Stimulated activated CD4-positive, alpha-beta T cell treated with anti-CD3 and anti-CD28 coated beads, Interleukin-2, amount 100 ng/mL, for 24 hours (primary cell): Measurements from ENCODE around the gene CNFN.

Experiments
- DNase-seq, 2 donors: peaks; one replicate each; pipeline ENCODE4 v3.0.0-alpha.2; 2020

The CNFN gene

DNA sequence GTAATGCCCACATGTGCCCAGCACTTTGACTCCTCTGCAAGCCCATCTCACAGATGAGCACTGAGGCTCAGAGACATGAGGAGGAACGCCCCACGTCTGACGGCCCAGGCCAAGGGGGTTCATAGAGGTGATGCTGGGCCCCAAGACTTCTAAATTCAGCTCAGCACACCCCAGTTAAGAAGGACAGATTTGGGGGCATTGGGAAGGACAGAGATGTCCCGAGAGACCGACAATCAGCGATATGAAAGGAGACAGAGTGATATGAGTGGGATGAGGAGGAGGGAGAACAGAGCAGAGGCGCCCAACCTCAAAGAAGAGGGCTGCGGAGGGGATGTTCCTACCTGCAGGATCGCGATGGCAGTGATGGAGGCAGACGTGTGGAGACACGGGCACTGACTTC, at the start of gene CNFN:
CNFN (minus strand) TSS at position 399 of the 400 bp plus-strand sequence. CDS start 1,260 bp downstream, outside the sequence.
- no peak for DNase-seq

DNA sequence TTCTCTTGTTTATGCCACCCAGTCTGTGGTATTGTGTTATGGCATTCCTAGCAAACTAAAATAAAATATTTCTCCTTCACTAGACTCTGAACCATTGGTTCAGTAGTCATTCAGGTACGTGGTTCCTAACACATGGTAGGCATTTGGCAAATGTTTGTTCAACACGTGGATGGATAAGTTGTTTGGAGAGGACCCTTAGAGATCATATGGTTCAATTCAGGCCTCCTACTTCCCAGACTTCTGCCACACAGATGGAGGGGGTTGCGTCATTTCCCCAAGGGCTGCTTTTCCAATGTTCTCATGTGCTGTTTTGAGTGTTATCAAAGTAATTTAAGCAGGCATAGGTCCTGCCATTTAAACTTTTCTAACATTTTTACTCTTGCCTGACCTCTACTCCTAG, 45.9 kb upstream of the CNFN start:
- no peak for DNase-seq

GRCh38 chr19:42435316-42435715, 45.2 kb upstream of the CNFN start:
- no peak for DNase-seq

- peak; percentile 70 to 74 for DNase-seq
Measured at GRCh38 chr19:42433503-42434260, 43.6 kb upstream of the CNFN start.

DNA sequence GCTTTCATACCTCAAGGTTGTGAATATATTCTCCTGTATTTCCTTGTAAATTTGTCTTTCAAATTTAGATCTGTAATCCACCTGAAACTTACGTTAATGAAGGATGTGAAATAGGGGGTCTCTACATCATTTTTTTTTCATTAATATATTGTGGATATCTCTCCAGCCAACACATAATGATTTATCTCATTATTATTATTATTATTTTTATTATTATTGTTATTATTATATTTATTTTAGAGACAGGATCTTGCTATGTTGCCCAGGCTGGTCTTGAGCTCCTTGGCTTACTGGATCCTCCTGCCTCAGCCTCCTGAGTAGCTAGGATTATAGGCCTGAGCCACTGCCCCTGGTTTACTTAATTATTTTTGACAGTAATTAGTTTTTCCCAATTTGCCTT, 41.4 kb upstream of the CNFN start:
- no peak for DNase-seq

DNA sequence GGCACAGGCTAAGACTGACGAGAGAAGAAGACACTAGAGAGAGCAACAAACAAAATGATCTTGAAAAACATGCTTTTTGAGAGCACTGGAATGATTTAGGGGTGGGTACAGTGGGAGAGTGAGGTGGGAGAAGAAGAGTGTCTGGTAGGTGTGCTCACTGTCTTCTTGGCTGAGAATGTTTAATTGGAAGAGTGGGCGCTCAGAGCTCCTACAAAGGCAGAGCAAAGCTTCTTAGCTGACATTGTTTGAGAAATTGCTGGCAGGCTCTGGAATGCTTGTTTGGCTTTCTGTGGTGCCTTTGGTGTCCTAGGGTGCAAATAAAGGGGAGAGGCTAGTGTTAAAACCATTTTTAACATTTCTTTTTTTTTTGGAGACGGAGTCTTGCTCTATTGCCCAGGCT, 38.6 kb upstream of the CNFN start:
- DNase-seq: no peak

DNA sequence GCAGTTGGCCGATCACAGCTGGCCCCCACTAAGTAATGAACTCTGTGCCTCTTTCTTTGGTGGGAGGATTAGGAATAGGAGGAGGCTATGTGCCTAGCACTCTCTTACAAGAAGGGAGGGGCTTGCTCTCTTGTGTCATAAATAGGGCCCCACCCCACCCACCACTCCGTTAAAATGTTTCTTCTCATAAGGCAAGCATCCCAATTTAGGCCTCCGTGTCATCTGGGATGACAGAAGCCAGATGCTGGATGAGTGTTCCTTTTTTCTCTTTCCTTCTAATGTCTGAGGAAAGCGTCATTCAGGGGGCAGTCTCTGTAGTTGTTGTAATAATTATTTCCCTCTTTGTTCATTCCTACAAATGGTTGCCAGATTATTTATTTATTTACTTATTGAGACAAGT, 37.2 kb upstream of the CNFN start, which contains the start of gene LIPE:
LIPE (minus strand) TSS at position 76 of the 400 bp plus-strand sequence. CDS start 239 bp downstream, outside the sequence.
- DNase-seq: no peak

DNA sequence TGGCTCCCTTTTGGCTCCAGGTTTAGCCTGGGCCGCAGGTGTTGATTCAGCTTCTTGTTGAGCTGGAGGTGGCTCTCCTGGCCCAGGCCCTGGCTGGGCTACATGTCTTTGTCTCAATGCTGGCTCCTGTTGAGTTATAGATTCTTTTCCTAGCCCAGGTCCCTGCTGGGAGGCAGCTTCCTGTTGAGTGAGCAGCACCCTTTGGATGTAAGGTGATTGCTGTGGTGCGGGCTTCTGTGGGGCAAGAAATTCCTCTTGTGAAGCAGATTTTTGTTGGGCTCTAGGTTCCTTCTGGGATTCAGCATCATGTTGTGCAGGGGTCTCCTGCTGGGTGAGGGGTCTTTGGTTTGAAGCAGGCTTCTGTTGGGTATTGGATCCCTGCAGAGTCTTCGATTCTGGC, 36.5 kb upstream of the CNFN start:
- DNase-seq: no peak

DNA sequence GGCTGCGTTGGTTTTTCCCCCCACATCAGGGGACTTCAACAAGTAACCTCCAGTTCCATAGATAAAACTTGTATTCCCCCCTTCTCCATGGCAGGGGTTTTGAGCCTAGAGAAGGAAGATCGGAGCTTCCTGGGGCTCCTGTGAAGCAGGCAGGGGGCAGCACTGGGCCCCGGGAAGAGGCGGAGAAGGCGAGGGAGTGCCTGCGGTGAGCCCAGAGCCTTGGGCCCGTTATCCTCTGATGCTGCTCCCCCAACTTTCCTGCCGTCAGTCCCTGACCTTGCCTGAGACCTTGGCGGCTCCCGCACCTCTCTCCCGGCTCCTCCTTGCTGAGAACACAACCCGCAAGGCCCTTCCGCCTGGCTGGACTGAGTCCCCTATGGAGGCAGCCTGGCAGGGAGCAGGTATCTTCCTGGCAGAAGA, 34.6 kb upstream of the CNFN start:
- no peak for DNase-seq

DNA sequence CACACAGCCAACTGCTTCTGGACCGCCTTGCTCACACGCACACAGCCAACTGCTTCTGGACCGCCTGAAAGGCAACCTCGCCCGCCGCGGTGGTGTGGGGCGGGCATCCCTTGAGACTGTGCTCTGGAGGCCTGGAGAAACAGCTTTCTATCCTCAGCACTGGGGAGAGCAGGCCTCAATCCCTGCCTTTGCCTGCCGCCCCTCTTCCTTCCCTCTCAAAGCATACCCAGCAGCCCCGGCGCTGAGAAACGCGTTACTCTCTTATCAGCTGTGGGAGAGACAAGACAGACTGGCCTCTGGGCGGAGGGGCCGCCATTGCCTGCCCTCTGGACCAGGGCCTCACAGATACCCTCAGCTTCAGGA, 34.2 kb upstream of the CNFN start:
- no peak for DNase-seq

DNA sequence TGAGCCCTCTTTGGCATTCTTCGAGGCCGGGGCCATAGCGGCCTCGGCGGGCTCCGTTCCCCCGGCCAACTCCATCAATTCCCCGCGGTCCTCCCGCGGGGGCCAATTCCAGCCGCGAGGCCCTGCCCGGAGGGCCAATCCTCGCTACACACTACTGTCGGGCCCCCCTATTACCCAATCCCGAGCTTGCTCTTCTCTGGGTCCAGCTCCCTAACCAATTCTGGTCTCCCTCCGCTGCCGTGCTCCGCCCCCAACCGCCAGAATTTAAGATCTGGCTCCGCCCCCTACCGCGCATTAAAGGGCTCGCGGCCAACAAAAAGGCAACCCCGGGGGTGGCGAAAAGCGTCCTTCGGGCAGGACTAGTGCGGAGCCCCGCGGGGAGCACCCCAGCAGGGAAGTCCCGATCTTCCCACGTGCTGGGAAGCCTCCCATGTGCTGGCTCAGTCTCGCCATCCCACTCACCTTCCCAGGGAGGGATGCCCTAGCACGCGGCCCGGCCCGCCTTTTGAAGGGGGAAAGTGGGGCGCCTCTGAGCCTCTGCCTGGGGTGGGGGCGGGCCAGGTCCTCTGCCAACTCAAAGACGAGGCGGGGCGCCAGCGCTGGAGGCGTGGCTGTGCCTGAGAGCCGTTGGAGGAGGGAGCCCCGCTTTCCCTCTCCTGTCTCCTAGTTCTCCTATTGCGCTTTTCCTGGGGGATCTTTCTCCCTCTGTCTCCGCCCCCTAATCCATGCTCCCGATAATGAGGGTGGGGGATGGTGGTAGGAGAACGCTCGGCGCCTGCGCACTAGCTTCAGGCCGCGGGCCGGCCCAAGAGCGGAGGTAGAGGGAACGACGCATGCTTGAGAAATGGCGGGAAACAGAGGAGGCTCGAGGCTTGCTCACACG, 33.6 kb upstream of the CNFN start:
- DNase-seq: peak; percentile 94 to 95

DNA sequence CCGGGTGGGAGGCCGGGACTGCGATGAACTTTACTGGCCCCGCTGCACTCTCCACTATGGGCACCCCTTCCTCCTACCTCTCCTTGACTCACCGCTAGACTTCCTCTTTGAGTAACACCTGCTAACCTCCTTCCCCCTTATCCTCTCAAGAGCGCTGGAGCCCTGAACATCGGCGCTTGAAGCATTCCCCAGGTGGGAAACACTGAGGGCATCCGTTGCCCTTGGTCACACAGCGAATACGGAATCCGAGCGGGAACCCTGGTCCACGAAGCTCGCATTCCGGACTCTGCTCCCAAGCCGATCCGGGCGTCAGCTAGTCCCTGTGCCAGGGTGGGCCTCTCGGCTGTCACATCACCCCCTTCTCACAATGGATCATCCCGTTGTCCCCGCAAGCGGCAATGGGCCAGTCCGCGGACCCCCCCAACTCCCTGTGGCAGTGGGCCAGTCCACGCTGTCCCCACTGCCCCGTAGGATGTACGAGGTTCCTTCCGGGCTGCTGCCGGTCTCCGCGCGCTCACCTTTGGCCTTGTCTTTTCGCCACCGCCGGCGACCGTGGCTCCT, 32.9 kb upstream of the CNFN start:
- peak; percentile 51 to 56 for DNase-seq

GRCh38 chr19:42422092-42422900, 32.2 kb upstream of the CNFN start:
- no peak for DNase-seq

GRCh38 chr19:42421591-42422031, 31.5 kb upstream of the CNFN start:
- DNase-seq: no peak

DNA sequence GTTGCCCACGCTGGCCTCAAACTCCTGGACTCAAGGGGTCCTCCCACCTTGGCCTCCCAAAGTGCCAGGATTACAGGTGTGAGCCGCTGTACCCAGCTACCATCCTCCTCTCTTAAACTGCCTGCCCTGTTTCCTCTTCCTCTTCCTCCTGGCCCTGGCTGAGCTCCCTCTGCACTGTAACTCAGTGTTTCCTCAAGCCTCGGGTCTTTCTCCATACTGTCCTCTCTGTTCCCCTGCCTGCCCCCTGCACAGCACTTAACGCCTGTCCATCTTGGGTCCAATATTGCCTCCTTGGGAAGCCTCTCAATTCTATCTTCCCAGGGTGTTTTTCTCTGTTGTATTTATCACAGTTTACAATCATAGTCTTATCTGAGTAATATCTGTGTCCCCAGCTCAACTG, 31.0 kb upstream of the CNFN start:
- no peak for DNase-seq

- DNase-seq: peak; percentile 83 to 84
Measured at GRCh38 chr19:42420055-42420544, 30.0 kb upstream of the CNFN start.

DNA sequence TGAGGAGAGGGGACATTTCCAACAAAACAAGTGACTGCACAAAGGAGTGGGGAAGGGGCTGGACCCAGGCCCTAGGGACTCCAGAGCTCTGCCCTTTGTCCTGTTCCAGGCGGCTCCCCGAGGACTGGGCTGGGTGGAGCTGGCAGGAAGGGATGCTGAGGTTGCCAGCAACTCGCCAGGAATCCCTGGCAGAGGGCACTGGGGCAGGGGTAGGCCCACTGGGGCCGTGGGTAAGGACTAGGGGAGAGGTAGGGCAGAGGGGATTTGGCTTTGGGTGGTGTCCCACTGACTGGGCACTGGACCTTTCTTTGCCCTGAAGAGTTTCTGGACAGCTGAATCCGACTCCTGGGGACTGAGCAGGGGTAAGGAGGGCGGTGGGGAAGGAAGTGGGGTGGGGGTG, 29.2 kb upstream of the CNFN start:
- no peak for DNase-seq

DNA sequence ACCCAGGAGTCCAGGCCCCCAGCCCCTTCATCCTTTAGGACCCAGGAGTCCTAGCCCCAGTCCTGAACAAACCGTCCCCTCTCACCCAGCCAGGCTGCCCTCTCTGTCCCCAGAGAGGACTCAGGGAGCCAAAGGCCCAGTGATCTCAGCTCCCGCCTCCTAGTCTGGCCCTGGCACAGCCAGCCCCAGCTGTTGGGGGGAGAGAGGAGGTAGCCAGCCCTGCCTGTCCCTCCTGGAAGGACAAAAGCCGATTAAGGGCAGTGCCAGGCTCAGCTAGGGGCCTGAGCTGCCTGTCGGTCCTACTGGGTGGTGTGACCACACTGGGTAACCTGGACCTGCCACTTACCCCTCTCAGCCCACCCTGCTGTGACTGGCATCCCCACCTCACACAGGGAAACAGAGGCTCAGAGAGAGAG, 22.6 kb upstream of the CNFN start:
- DNase-seq: no peak

- no peak for DNase-seq
Measured at GRCh38 chr19:42412227-42412626, 22.1 kb upstream of the CNFN start.

GRCh38 chr19:42411581-42412178, 21.6 kb upstream of the CNFN start:
- DNase-seq: no peak

DNA sequence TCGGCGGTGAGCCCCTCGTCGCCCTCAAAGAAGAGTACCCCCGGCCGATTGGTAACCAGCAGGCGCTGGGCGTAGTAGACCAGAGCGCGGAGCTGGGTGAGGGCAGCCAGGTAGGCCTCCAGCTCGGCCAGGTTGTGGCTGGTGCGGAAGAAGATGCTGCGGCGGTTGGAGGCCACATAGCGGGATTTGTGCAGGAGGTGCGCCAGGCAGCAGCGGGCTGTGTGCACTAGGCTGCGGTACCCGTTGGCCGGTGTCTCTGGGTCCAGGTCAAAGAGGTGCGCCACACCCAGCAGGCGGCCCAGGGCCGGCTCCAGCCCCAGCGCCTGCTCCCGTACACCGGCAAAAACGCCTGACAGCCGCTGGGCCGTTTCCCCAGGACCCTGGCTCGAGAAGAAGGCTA, 20.3 kb upstream of the CNFN start:
- no peak for DNase-seq

DNA sequence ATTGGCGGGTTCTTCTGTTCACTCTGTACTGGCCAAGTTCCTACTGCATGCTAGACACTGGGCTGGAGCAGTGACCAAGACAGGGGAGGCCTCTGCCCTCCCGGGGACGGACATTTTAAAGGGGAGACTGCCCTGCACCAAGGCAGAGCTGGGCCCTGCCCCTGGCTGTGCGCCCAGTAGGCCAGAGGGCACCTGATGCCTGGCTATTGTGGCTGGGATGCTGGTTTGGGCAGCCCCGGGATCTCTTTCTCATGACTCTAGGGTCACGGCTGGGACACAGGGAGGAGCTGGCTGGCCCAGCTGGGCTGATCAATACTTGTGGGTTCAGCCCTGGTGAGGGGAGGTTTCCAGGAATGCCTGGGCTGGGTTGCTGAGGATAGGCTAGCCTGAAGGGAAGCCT, 19.4 kb upstream of the CNFN start:
- no peak for DNase-seq
